GM12878 (cell line): ENCODE measurements around the gene LRRFIP2. TPM values are rescaled to one million over a fixed set of nuclear protein-coding genes. Genes with fewer than 3 reads are reported as not detected.

Experiments
- ATAC-seq: fragments of 200-7000 bp; cut with Tn5 transposase; 3 replicates; pipeline ENCODE4 v1.9.1; 2020; ENCODE audit warnings: mild to moderate bottlenecking, moderate library complexity
- BruUV-seq: library from RNA; stranded (reverse); fragments of 400-500 nt; replicated peaks from 2 replicates; lab custom pipeline; 2021; lab: Mats Ljungman, UMichigan
- CTCF ChIA-PET: fragments of 300-600 bp; sonication (Branson Sonifier 250); formaldehyde crosslinking; extraction: SDS; loops from one replicate; lab custom pipeline; 2021; ENCODE audit warnings: inconsistent platforms; lab: Yijun Ruan, JAX
- POLR2A ChIA-PET: fragments of 350-600 bp; formaldehyde crosslinking; extraction: SDS; loops from one replicate; lab custom pipeline; 2021; ENCODE audit warnings: inconsistent platforms; lab: Charles Lee
- RAD21 ChIA-PET: fragments of 300-600 bp; sonication (Branson Sonifier 250); formaldehyde crosslinking; loops from one replicate; lab custom pipeline; 2023; ENCODE audit warnings: antibody characterized with exemption; ENCODE audit not compliant: unreplicated experiment; lab: Charles Lee
- SMC1A ChIA-PET: fragments of 300-600 bp; sonication (Branson Sonifier 250); formaldehyde crosslinking; loops from one replicate; lab custom pipeline; 2023; ENCODE audit not compliant: unreplicated experiment, uncharacterized antibody; lab: Charles Lee
- DNase-seq: peaks from one replicate; pipeline ENCODE4 v3.0.0-alpha.2; 2011; ENCODE audit warnings: low read depth, low spot score
- FAIRE-seq: peaks from 3 replicates; lab custom pipeline; 2011; peaks lifted over from hg19 to GRCh38; lab: Jason Lieb, UNC
- H2AFZ ChIP-seq: 2 replicates; pipeline ENCODE4 v1.6.0; 2011; ENCODE audit warnings: low read depth, low read length, control low read depth; ENCODE audit not compliant: control insufficient read depth
- H3K27ac ChIP-seq: 2 replicates; pipeline ENCODE4 v1.5.1; 2011; ENCODE audit warnings: control low read depth; ENCODE audit not compliant: control insufficient read depth, insufficient read depth
- H3K27me3 ChIP-seq, 2 experiments: replicated peaks in 1 of 2; 2 replicates each; pipeline versions ENCODE4 v1.6.0 to v1.6.1; 2011; ENCODE audit warnings: low read length in 1 of 2; ENCODE audit not compliant: control insufficient read depth in 2 of 2, insufficient read depth in 2 of 2
- H3K36me3 ChIP-seq, 2 experiments: 2 replicates each; pipeline ENCODE4 v1.5.1; 2011; ENCODE audit warnings: low read length in 1 of 2; ENCODE audit not compliant: control insufficient read depth in 2 of 2, insufficient read depth in 2 of 2
- H3K4me1 ChIP-seq: 2 replicates; pipeline ENCODE4 v1.6.1; 2011; ENCODE audit warnings: mild to moderate bottlenecking, low read length, moderate library complexity, mixed read lengths; ENCODE audit not compliant: control insufficient read depth, insufficient read depth
- H3K4me2 ChIP-seq: 2 replicates; pipeline ENCODE4 v1.6.0; 2011; ENCODE audit warnings: control low read depth; ENCODE audit not compliant: control insufficient read depth, insufficient read depth
- H3K4me3 ChIP-seq: fragments of 200-600 bp; sonication (generic); 2 replicates; pipeline ENCODE4 v1.5.1; 2016
- H3K79me2 ChIP-seq: 2 replicates; pipeline ENCODE4 v1.6.0; 2011; ENCODE audit warnings: low read length; ENCODE audit not compliant: control insufficient read depth, insufficient read depth
- H3K9ac ChIP-seq: 2 replicates; pipeline ENCODE4 v1.8.0; 2011; ENCODE audit warnings: low read length, control low read depth, mixed read lengths; ENCODE audit not compliant: control insufficient read depth, insufficient read depth
- H3K9me3 ChIP-seq: replicated peaks from 3 replicates; pipeline ENCODE4 v1.5.1; 2011; ENCODE audit warnings: mild to moderate bottlenecking, low read length; ENCODE audit not compliant: control insufficient read depth, insufficient read depth
- H4K20me1 ChIP-seq: 2 replicates; pipeline ENCODE4 v1.6.0; 2011; ENCODE audit not compliant: control insufficient read depth, insufficient read depth
- CBX5 ChIP-seq: sonication (generic); IDR thresholded peaks from 2 replicates; pipeline ENCODE4 v1.6.1; 2016; ENCODE audit warnings: low read depth, moderate library complexity, mild to moderate bottlenecking, inconsistent platforms
- MYC ChIP-seq: IDR thresholded peaks from 2 replicates; pipeline ENCODE4 v1.6.1; 2011; ENCODE audit warnings: mild to moderate bottlenecking, low read length, moderate library complexity, inconsistent platforms; ENCODE audit not compliant: insufficient read depth, insufficient replicate concordance, insufficient read length, severe bottlenecking
- RCOR1 ChIP-seq: conservative IDR thresholded peaks from 2 replicates; pipeline ENCODE4 v1.6.1; 2012; ENCODE audit warnings: low read depth, low read length, improper control_type of control experiment
- SIN3A ChIP-seq: IDR thresholded peaks from 2 replicates; pipeline ENCODE4 v1.6.1; 2012; ENCODE audit warnings: low read depth, low read length, improper control_type of control experiment
- SP1 ChIP-seq: IDR thresholded peaks from one replicate; pipeline ENCODE4 v1.6.1; 2011; ENCODE audit warnings: low read depth, low read length
- STAT1 ChIP-seq: fragments of 450-650 bp; conservative IDR thresholded peaks from 2 replicates; pipeline ENCODE4 v1.6.1; 2014; ENCODE audit warnings: antibody characterized with exemption, mild to moderate bottlenecking
- WGBS: methylation state at CpG from one replicate; pipeline ENCODE4 v1.1.6; 2016; ENCODE audit warnings: low lambda C conversion rate; ENCODE audit not compliant: insufficient replicate concordance, insufficient coverage; ENCODE audit errors: missing lambda C conversion rate; 5-methylcytosine and 5-hydroxymethylcytosine counted together
- in situ Hi-C: fragments of 300-500 bp; cut with MboI; formaldehyde crosslinking; loops from 9 replicates; pipeline ENCODE4 v1.14.3; 2018; ENCODE audit warnings: mixed read lengths
- intact Hi-C: fragments of 100-400 bp; cut with micrococcal nuclease; formaldehyde crosslinking; loops from one replicate; pipeline ENCODE4 v1.14.2; 2022; ENCODE audit not compliant: unreplicated experiment
- polyA plus RNA-seq, 11 experiments: library from polyadenylated mRNA; depleted of rRNA in 4 of 11; unstranded in 6 of 11; stranded (reverse) in 5 of 11; fragments of >200 nt; fragmentation: Nextera tagmentation in 4 of 11; fragmentation: Illumina TruSeq in 1 of 11; extraction: Ambion mirVana in 4 of 11; extraction: Trizol in 1 of 11; gene quantifications; 1 replicate in 1 of 11; 2 replicates in 10 of 11; pipeline versions ENCODE4 v1.2.1 to v1.2.3, GENCODE V29; 2011 to 2016; ENCODE audit warnings: inconsistent platforms in 2 of 11, missing spikeins in 2 of 11, low read depth in 1 of 11
- total RNA-seq, 4 experiments: library from RNA; depleted of rRNA in 3 of 4; stranded (reverse); fragments of >200 nt in 3 of 4; fragmentation: Illumina TruSeq in 1 of 4; extraction: Trizol in 1 of 4; gene quantifications; 2 replicates each; pipeline versions ENCODE4 v1.2.1 to v1.2.3, GENCODE V29; 2013 to 2021
- TF ChIP-seq, protein P1 (sequence below): fragments of 450-650 bp; IDR thresholded peaks from 2 replicates; pipeline ENCODE4 v1.6.1; 2016; ENCODE audit warnings: mild to moderate bottlenecking, moderate library complexity, borderline replicate concordance

Gene LRRFIP2
- total and polyA plus RNA-seq, 10 of the 15 experiments (the other 5 are each of a cell fraction or from before 2014, with no cell fraction given), result 9.7 to 46.9 (median 38.1) TPM

DNA sequence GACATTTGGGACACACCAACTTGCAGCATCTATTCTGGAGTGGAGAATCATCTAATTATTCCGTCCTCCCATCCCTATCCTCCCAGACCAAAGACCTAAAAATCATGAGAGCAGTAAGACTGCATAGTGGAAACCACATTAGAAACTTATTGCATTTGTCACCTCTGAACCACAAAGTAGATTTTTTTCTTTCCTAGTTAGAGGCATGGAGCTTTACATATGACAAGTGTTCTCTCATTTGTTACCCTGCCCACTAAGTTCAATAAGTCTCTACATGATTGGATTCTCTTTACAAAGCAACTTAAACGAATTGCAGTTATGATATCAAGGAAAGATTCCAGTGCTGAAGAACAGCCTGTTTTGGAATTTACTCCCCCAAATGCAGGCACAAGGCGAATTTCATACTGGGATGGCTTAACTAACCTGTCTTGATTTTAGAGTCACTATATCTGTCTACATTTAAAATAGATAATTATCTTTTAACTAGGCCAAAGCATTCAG lies 42.3 kb upstream of the LRRFIP2 start (continued):
- TF ChIP-seq, protein P1, sequence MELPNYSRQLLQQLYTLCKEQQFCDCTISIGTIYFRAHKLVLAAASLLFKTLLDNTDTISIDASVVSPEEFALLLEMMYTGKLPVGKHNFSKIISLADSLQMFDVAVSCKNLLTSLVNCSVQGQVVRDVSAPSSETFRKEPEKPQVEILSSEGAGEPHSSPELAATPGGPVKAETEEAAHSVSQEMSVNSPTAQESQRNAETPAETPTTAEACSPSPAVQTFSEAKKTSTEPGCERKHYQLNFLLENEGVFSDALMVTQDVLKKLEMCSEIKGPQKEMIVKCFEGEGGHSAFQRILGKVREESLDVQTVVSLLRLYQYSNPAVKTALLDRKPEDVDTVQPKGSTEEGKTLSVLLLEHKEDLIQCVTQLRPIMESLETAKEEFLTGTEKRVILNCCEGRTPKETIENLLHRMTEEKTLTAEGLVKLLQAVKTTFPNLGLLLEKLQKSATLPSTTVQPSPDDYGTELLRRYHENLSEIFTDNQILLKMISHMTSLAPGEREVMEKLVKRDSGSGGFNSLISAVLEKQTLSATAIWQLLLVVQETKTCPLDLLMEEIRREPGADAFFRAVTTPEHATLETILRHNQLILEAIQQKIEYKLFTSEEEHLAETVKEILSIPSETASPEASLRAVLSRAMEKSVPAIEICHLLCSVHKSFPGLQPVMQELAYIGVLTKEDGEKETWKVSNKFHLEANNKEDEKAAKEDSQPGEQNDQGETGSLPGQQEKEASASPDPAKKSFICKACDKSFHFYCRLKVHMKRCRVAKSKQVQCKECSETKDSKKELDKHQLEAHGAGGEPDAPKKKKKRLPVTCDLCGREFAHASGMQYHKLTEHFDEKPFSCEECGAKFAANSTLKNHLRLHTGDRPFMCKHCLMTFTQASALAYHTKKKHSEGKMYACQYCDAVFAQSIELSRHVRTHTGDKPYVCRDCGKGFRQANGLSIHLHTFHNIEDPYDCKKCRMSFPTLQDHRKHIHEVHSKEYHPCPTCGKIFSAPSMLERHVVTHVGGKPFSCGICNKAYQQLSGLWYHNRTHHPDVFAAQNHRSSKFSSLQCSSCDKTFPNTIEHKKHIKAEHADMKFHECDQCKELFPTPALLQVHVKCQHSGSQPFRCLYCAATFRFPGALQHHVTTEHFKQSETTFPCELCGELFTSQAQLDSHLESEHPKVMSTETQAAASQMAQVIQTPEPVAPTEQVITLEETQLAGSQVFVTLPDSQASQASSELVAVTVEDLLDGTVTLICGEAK, result no peak
- TF ChIP-seq SP1 (no peak), CBX5 (no peak)

DNA sequence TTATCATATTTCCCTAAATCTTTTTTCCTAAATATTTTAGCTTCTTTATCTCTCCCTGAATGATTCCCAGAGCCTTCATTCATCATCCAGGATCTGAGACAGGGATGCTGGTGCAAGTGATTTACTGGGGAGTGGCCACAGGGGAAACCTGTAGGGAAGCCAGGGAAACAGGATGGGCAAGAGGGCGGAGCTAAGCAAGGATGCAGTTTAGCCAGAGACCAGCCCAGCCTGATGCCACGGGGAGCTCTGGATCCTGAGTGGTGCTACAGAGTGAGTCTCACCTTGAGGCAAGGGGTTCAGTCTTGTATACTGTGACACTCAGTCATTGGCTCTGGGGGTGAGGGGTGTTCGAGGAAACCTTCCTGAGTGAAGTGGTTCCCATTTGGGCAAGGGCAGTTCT lies 39.7 kb upstream of the LRRFIP2 start:
- in situ Hi-C loops, result loop anchor here (5.0 kb wide), 2 partner anchors 192 to 487 kb away; no protein-coding TSS in a partner anchor
- FAIRE-seq, result no peak
- BruUV-seq, result no TSS peak

More for the DNA sequence above, 39.7 kb upstream of the LRRFIP2 start:
- ChIA-PET SMC1A (interaction anchor here (0.7 to 5.2 kb wide), 11 partner anchors 8 to 305 kb away, joined by 3 to 27 read pairs (median 4); partner anchors contain the start of gene MLH1), CTCF (interaction anchor here (0.6 to 6.5 kb wide), 12 partner anchors 9 to 310 kb away, joined by 3 to 51 read pairs (median 5); partner anchors contain the start of gene LRRFIP2), POLR2A (interaction anchor here (0.6 to 1.4 kb wide), 3 partner anchors 160 to 735 kb away, joined by 3 to 4 read pairs (median 3); no protein-coding TSS in a partner anchor), RAD21 (interaction anchor here (0.7 to 1.4 kb wide), 4 partner anchors 21 to 256 kb away, joined by 3 to 17 read pairs (median 5); no protein-coding TSS in a partner anchor)
- intact Hi-C loops, result loop anchor here (5.0 to 10.0 kb wide), 2 partner anchors 147 to 419 kb away; no protein-coding TSS in a partner anchor
- ATAC-seq (no peak), DNase-seq (no peak)
- Histone ChIP-seq H3K79me2 (no peaks in the 10 kb centered on the region), H3K27me3 (no peaks in the 10 kb centered on the region), H4K20me1 (no peaks in the 10 kb centered on the region), H3K27ac (no peak overlapping the region), H3K9me3 (no peaks in the 10 kb centered on the region; the same call in 2 of the 3 replicates), H3K36me3 (no peaks in the 10 kb centered on the region), H3K4me3 (no peak overlapping the region), H3K9ac (no peak overlapping the region), H2AFZ (no peak overlapping the region), H3K4me2 (no peak overlapping the region), H3K4me1 (no peaks in the 10 kb centered on the region)
- 6% methylated on average over 3 of the region's 3 CpGs for WGBS
- TF ChIP-seq RCOR1, result no peak
- TF ChIP-seq MYC, result no peak
- no peak for TF ChIP-seq STAT1
- no peak for TF ChIP-seq SIN3A
